ENCODE measurements around the gene THRSP. TPM values are rescaled to one million over a fixed set of nuclear protein-coding genes. Genes with fewer than 3 reads are reported as not detected.
A peak's percentile ranks its signal among the peaks of the same experiment; 100 is the strongest.

Gene THRSP
- total and polyA plus RNA-seq, 10 of the 15 experiments (the other 5 are each of a cell fraction or from before 2014, with no cell fraction given), result 0.18 TPM; not detected in 9

DNA sequence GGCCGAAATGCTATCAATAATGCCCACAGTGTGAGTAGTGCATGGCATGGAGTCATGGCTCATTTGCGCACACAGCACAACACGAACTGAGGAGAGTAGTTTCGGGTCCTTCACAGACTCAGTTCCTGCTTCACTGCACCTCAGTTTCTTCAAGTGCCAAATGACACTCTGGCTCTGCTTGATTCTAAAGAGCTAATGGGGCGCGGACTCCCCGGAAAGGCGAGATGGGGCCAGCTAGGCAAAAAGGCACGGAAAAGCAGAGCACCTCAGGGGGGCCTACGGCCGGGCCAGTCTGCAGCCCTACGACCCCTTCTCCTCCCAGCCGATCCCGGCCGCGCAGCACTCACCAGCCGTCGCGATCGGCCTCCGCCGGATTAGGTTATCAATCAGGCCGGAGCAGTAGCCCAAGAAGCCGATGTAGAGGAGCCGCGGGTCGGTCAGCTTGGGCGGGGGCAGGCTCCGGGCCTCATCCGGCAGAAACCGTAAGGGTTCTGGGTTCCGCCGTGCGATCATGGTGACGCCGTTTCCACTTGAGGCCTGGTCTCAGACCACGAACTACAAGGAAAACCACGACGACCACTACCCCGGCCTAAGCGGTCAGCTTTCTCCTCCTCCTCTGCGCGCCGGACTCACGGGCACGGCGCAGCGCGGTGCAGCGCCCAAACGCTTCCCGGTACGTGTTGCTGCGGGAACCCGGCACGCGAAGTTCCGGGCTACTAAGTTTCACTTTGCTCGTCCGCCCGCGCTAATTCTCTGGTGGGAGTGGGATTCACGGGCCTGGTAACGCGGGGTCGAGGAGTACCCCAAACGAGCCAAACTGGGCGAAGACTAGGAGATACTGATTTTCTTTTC is 15.8 kb downstream of the THRSP start, which contains the start of gene NDUFC2 (continued):
- TF ChIP-seq POU2F2 (IDR thresholded peaks at IDR 0.05; ENCODE audit: borderline replicate concordance, low read depth, low read length) (peak; percentile 88), NR2C1 (IDR thresholded peaks at IDR 0.05) (peak; percentile 48; the same call in 1 of the 2 replicates), CBFB (IDR thresholded peaks at IDR 0.05; ENCODE audit: low read depth) (peak; percentile 93), RCOR1 (conservative IDR thresholded peaks at IDR 0.05; ENCODE audit: low read depth, low read length) (0 out of 2 replicates have a peak, but pooled peaks have one; percentile 13), NR2C2 (IDR thresholded peaks at IDR 0.05; ENCODE audit: borderline replicate concordance, control insufficient read depth, insufficient read length, low read depth) (no peak), MTA2 (IDR thresholded peaks at IDR 0.05; ENCODE audit: low read depth) (no peak), PML (IDR thresholded peaks at IDR 0.05; ENCODE audit: low read length) (peak; percentile 84), KDM1A (IDR thresholded peaks at IDR 0.05; ENCODE audit: borderline replicate concordance) (no peak), MYC (IDR thresholded peaks at IDR 0.05; ENCODE audit: insufficient read depth, insufficient read length, insufficient replicate concordance, low read length, severe bottlenecking) (no peak), STAT1 (conservative IDR thresholded peaks at IDR 0.05) (no peak), YY1 (IDR thresholded peaks at IDR 0.05; ENCODE audit: low read depth, low read length) (peak; percentile 84), SMARCA5 (IDR thresholded peaks at IDR 0.05) (peak; percentile 85; the same call in 1 of the 2 replicates)
- TF ChIP-seq, protein P1, sequence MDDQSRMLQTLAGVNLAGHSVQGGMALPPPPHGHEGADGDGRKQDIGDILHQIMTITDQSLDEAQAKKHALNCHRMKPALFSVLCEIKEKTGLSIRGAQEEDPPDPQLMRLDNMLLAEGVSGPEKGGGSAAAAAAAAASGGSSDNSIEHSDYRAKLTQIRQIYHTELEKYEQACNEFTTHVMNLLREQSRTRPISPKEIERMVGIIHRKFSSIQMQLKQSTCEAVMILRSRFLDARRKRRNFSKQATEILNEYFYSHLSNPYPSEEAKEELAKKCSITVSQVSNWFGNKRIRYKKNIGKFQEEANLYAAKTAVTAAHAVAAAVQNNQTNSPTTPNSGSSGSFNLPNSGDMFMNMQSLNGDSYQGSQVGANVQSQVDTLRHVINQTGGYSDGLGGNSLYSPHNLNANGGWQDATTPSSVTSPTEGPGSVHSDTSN (IDR thresholded peaks at IDR 0.05; ENCODE audit: insufficient replicate concordance, low read depth, low read length), result peak; percentile 1

Measured in GM12878 (cell line).